Testis (tissue), 2 donors: ENCODE data around the gene CD101.

Experiments used
- CTCF ChIP-seq, 3 experiments: fragments of 450-650 bp in 2 of 3; fragments of 200-600 bp in 1 of 3; sonication (generic) in 1 of 3; IDR thresholded peaks; one replicate each; pipeline ENCODE4 v1.5.1; 2016 to 2019; ENCODE audit warnings: antibody characterized with exemption in 3 of 3, mild to moderate bottlenecking in 2 of 3, moderate library complexity in 1 of 3
- POLR2A ChIP-seq: fragments of 450-650 bp; IDR thresholded peaks from one replicate; pipeline ENCODE4 v1.6.1; 2017; ENCODE audit warnings: antibody characterized with exemption, mild to moderate bottlenecking, moderate library complexity

GRCh38 chr1:116958110-116958509 lies 43.5 kb upstream of the CD101 start:
- TF ChIP-seq CTCF (IDR thresholded peaks at IDR 0.05): no peak
- no peak for TF ChIP-seq POLR2A
